Muscle of leg (tissue), 11 donors: ENCODE results near the gene CLRN2. TPM values are rescaled to one million over a fixed set of nuclear protein-coding genes. Genes with fewer than 3 reads are reported as not detected.
"Not testable (repeated sequence)": the region's sequence is repeated elsewhere in the genome, so short reads cannot be mapped to it uniquely, and the experiment has no call there.

ENCODE experiments used
- DNase-seq: peaks from one replicate; pipeline ENCODE4 v3.0.0; 2013
- H3K27ac ChIP-seq: one replicate; pipeline ENCODE4 v1.5.1; 2013; ENCODE audit warnings: mild to moderate bottlenecking, low read length, control low read depth
- H3K27me3 ChIP-seq: one replicate; pipeline ENCODE4 v1.6.1; 2013; ENCODE audit warnings: low read length; ENCODE audit not compliant: control insufficient read depth, insufficient read depth
- H3K36me3 ChIP-seq: one replicate; pipeline ENCODE4 v1.6.1; 2013; ENCODE audit warnings: low read length; ENCODE audit not compliant: control insufficient read depth, insufficient read depth
- H3K4me1 ChIP-seq: one replicate; pipeline ENCODE4 v1.6.1; 2013; ENCODE audit warnings: low read length; ENCODE audit not compliant: control insufficient read depth, insufficient read depth
- H3K4me3 ChIP-seq: one replicate; pipeline ENCODE4 v1.5.1; 2013; ENCODE audit warnings: low read length, control low read depth
- H3K9me3 ChIP-seq: replicated peaks from 2 replicates; pipeline ENCODE4 v1.6.1; 2013; ENCODE audit warnings: low read depth, low read length; ENCODE audit not compliant: control insufficient read depth
- WGBS: methylation state at CpG from one replicate; pipeline ENCODE4 v1.1.5; 2013; ENCODE audit warnings: missing lambda C conversion rate; ENCODE audit not compliant: insufficient coverage; 5-methylcytosine and 5-hydroxymethylcytosine counted together
- polyA plus RNA-seq, 8 donors: library from polyadenylated mRNA; unstranded; fragments of 120-200 nt; gene quantifications; one replicate each; pipeline versions ENCODE4 v1.2.1 to v1.2.3, GENCODE V29; 2013; ENCODE audit warnings: inconsistent platforms in 1 of 8, low replicate concordance in 1 of 8; ENCODE audit not compliant: insufficient read length in 8 of 8, insufficient read depth in 1 of 8
- total RNA-seq: library from RNA; stranded (reverse); fragments of 120-200 nt; gene quantifications from one replicate; pipeline ENCODE4 v1.2.4, GENCODE V29; 2013

CLRN2 gene
- total and polyA plus RNA-seq, 9 donors: not detected

GRCh38 chr4:17558941-17559708 lies 44.2 kb downstream of the CLRN2 start:
- WGBS: 77% methylated on average over 4 of the region's 4 CpGs
- H3K4me1 ChIP-seq: no peaks in the 10 kb centered on the region
- H3K9me3 ChIP-seq: no peaks in the 10 kb centered on the region
- H3K27me3 ChIP-seq: peaks cover 3% of the 10 kb centered on the region
- H3K27ac ChIP-seq: no peak overlapping the region
- DNase-seq: no peak
- no peaks in the 10 kb centered on the region for H3K36me3 ChIP-seq
- no peak overlapping the region for H3K4me3 ChIP-seq

- Histone ChIP-seq H3K27me3 (peaks cover 3% of the 10 kb centered on the region), H3K4me1 (no peaks in the 10 kb centered on the region), H3K4me3 (no peak overlapping the region), H3K27ac (no peak overlapping the region), H3K9me3 (no peaks in the 10 kb centered on the region), H3K36me3 (no peaks in the 10 kb centered on the region)
- WGBS: 100% methylated on average over 1 of the region's 3 CpGs
- no peak for DNase-seq
Measured at GRCh38 chr4:17559709-17560048, 44.7 kb downstream of the CLRN2 start.

GRCh38 chr4:17560065-17560673 lies 45.2 kb downstream of the CLRN2 start:
- no peaks in the 10 kb centered on the region for H3K4me1 ChIP-seq
- H3K36me3 ChIP-seq: no peaks in the 10 kb centered on the region
- H3K9me3 ChIP-seq: no peaks in the 10 kb centered on the region
- peaks cover 3% of the 10 kb centered on the region for H3K27me3 ChIP-seq
- H3K4me3 ChIP-seq: no peak overlapping the region
- WGBS: 83% methylated on average over 4 of the region's 6 CpGs
- no peak for DNase-seq
- no peak overlapping the region for H3K27ac ChIP-seq

- no peaks in the 10 kb centered on the region for H3K27me3 ChIP-seq
- WGBS: 85% methylated on average over 7 of the region's 8 CpGs
- H3K27ac ChIP-seq: no peak overlapping the region
- no peaks in the 10 kb centered on the region for H3K9me3 ChIP-seq
- no peak for DNase-seq
- no peak overlapping the region for H3K4me3 ChIP-seq
- H3K4me1 ChIP-seq: no peaks in the 10 kb centered on the region
- H3K36me3 ChIP-seq: no peaks in the 10 kb centered on the region
Measured at GRCh38 chr4:17561195-17561909, 46.4 kb downstream of the CLRN2 start.

DNA sequence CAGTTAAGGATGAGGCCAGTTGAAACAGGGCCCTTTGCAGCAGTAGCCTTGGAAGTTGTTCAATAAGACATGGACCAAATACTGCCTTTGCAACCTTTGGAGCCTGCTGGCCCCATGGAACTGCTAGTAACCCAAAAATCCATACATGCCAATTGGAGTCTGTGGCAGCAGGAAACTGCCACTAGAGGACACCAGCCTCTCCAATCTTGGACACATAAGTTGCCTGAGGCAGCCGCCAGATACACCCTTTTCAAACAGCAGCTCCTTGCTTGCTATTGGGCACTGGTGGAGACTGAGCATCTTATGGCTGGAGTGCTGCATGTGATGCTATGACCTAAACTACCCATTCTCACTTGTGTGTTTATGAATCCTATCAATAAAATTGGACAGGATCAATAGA lies 47.2 kb downstream of the CLRN2 start:
- Histone ChIP-seq H3K4me3 (no peak overlapping the region), H3K9me3 (no peaks in the 10 kb centered on the region), H3K4me1 (no peaks in the 10 kb centered on the region), H3K36me3 (no peaks in the 10 kb centered on the region), H3K27ac (no peak overlapping the region), H3K27me3 (no peaks in the 10 kb centered on the region)
- no peak for DNase-seq
- WGBS: no CpG with 5 or more reads among the region's 1 CpG

GRCh38 chr4:17565846-17566245 lies 50.9 kb downstream of the CLRN2 start:
- Histone ChIP-seq H3K4me1 (no peaks in the 10 kb centered on the region), H3K9me3 (no peaks in the 10 kb centered on the region), H3K36me3 (no peaks in the 10 kb centered on the region), H3K27ac (no peak overlapping the region), H3K4me3 (no peak overlapping the region), H3K27me3 (no peaks in the 10 kb centered on the region)
- DNase-seq: no peak
- WGBS: 95% methylated on average over 2 of the region's 3 CpGs

- H3K9me3 ChIP-seq: no peaks in the 10 kb centered on the region
- DNase-seq: peak; percentile 13
- H3K27ac ChIP-seq: no peak overlapping the region
- no peaks in the 10 kb centered on the region for H3K4me1 ChIP-seq
- H3K36me3 ChIP-seq: no peaks in the 10 kb centered on the region
- 31% methylated on average over 2 of the region's 2 CpGs for WGBS
- no peaks in the 10 kb centered on the region for H3K27me3 ChIP-seq
- H3K4me3 ChIP-seq: no peak overlapping the region
Measured at GRCh38 chr4:17567271-17567670, 52.3 kb downstream of the CLRN2 start.

DNA sequence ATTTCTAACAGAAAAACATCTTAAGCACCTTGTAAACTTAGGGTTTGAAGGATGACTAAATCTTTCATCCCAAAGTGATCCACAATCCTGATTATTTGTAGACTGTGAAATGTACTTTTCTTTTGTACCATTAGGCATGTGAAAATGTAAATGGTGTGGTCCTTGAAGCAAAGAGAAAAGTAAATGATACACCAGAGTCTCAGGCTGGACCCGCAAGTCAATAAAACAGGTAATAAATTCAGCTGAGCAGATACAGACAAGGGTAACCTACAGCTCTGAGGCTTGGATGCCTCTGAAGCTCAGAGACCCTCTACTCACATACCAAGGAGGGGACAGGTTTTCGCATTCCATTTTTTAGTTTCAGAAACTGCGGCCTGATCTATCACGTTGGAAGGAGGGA lies 59.2 kb downstream of the CLRN2 start:
- no CpG with 5 or more reads among the region's 4 CpGs for WGBS
- H3K27me3 ChIP-seq: no peaks in the 10 kb centered on the region
- H3K36me3 ChIP-seq: peaks cover 2% of the 10 kb centered on the region
- peaks cover 17% of the 10 kb centered on the region for H3K4me1 ChIP-seq
- no peaks in the 10 kb centered on the region for H3K9me3 ChIP-seq
- no peak for DNase-seq
- H3K27ac ChIP-seq: no peak overlapping the region
- H3K4me3 ChIP-seq: no peak overlapping the region

GRCh38 chr4:17575177-17575576 lies 60.2 kb downstream of the CLRN2 start:
- not testable (repeated sequence) for DNase-seq, H3K27me3 ChIP-seq, H3K36me3 ChIP-seq, H3K4me3 ChIP-seq, H3K9me3 ChIP-seq, H3K27ac ChIP-seq
- 100% methylated on average over 6 of the region's 12 CpGs for WGBS
- peaks cover 17% of the 10 kb centered on the region for H3K4me1 ChIP-seq
